GM04504 (cell line): ENCODE results near the gene SLC66A1.
A peak's percentile ranks its signal among the peaks of the same experiment; 100 is the strongest.

Experiments
- DNase-seq: peaks from one replicate; pipeline ENCODE4 v3.0.0-alpha.2; 2012; ENCODE audit warnings: low read depth

The SLC66A1 gene

GRCh38 chr1:19325368-19325957 lies 13.3 kb downstream of the SLC66A1 start:
- no peak for DNase-seq

DNA sequence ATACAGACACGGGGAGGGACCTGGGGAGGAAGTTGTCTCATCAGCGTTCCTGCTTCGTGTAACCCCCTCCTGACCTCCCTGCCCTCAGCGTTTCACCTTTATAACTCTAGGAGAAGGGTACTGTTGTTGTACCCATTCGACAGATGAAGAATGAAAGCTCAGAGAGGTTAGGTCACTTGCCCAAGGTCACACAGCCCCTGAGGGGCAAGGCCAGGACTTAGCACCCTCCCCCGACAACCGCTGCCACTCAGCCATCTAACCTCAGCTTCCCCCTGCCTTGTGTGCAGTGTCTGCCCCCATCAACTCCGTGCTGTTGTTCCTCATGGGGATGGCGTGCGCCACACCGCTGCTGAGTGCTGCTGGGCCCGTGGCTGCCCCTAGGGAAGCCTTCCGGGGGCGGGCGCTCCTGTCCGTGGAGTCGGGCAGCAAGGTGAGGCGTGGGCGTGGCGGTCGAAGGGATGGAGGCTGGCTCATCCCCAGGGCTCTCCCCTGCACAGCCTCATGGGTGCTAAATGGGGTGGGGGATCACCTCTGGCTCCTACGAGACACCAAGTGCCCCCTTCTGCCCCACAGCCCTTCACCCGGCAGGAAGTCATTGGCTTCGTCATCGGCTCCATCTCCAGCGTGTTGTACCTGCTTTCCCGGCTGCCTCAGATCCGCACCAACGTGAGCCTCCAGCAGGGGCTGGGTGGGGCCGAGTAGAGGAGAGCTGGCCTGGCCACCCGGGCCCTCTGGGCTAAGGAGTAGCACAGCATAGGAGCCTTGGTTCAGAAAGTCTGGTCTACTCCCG lies 14.0 kb downstream of the SLC66A1 start:
- DNase-seq: no peak

- DNase-seq: no peak
Observed at GRCh38 chr1:19326748-19327065, 14.6 kb downstream of the SLC66A1 start.

- DNase-seq: no peak
Observed at GRCh38 chr1:19327301-19327700, 15.2 kb downstream of the SLC66A1 start.

GRCh38 chr1:19327736-19328135 lies 15.6 kb downstream of the SLC66A1 start:
- DNase-seq: no peak

GRCh38 chr1:19328486-19328885 lies 16.4 kb downstream of the SLC66A1 start:
- no peak for DNase-seq

GRCh38 chr1:19329188-19329587 lies 17.1 kb downstream of the SLC66A1 start:
- DNase-seq: no peak

GRCh38 chr1:19329611-19330010 lies 17.5 kb downstream of the SLC66A1 start:
- DNase-seq: no peak

DNA sequence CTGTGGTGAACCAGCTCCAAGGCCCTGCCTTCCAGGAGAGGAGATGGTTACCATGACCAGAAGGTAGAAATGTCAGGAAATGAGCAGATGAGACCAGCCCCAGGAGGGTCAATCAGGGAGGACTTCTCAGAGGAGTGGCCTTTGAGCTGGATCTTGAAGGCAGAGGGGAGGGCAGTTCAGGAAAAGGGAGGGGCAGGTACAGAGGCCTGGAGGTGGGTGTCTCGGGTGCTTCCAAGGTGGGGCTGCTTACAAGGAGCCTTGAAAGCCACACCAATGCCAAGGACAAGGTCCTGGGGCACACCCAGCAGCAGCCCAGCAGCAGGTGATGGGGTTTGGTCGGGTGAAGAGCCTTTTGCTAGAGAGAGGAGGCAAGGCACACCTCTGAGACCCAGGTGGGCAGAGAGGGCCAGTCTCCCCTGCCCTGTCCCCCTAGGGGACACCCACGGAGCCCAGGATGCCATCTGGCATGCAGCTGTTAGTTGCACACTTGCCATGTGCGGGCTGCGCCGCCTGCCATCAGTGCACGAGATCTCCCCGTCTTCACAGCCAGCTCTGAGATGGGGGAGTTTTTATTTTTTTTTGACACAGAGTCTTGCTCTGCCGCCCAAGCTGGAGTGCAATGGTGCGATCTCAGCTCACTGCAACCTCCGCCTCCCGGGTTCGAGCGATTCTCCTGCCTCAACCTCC lies 18.5 kb downstream of the SLC66A1 start:
- DNase-seq: no peak

- no peak for DNase-seq
Observed at GRCh38 chr1:19331262-19331878, 19.2 kb downstream of the SLC66A1 start.

GRCh38 chr1:19332832-19333231 lies 20.7 kb downstream of the SLC66A1 start:
- DNase-seq: no peak

DNA sequence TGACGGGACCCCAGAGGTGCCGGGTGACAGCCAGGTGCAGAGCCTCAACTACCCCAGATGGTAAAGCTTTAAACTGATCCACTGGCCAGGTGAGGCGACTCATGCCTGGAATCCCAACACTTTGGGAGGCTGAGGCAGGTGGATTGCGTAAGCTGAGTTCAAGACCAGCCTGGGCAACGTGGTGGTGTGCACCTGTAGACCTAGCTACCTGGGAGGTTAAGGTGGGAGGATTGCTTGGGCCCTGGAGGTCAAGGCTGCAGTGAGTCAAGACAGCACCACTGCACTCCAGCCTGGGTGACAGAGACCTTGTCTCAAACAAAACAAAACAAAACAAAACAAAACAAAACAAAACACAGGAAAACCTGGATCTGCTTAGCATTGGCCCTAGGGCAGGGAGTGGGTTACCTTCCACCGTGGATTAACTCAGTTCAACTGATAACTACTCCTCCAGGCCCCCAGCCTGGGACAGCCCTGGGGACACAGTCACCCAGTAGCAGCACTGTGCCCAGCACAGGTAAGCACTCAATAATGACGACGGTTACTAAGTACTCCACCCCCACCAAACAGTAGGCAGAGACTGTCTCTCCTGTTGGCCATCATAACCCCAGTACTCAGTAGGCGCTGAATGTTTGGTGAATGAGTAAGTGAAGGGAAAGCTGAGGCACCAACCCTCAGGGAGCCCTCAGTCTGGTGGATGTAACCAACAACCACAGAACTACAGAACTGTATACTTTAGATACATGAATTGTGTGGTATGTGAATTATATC lies 21.6 kb downstream of the SLC66A1 start:
- no peak for DNase-seq

DNA sequence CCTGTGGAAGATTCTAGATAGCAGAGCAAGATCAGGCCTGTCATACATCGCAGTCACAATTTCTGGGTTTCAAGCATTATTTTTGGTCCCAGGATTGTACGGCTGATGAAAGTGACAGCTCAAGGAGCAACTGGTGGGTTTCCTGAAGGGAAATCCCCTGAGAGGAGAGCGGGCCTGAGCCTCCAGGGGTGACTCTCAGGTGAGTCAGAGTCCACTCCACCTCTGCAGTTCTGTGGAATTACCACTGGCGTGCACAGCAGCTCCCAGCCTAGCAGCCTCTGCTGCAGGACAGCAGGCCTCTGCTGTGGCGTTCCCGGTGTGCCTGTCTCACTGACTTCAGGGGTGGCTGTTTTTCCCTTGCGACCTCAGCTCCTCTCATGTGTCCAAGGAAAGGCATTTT lies 24.4 kb downstream of the SLC66A1 start:
- DNase-seq: no peak

DNA sequence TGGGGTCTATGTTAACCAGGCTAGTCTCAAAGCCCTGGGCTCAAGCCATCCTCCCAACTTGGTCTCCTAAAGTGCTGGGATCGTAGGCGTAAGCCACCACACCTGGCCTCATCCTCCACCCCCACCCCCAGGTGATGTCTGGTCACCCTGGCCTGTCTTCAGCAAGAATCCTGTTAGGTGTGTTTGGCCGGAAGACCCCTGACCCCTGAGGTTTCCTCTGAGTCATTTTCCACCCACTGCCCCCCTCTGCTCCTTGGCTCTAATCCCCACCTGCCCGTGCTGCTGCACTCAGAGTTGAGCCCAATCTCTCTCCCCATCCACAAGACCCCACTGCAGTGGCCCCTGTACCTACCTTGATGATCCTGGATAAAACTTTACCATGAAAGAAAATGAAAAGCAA lies 25.2 kb downstream of the SLC66A1 start:
- no peak for DNase-seq

- no peak for DNase-seq
Observed at GRCh38 chr1:19338323-19338762, 26.2 kb downstream of the SLC66A1 start.

DNA sequence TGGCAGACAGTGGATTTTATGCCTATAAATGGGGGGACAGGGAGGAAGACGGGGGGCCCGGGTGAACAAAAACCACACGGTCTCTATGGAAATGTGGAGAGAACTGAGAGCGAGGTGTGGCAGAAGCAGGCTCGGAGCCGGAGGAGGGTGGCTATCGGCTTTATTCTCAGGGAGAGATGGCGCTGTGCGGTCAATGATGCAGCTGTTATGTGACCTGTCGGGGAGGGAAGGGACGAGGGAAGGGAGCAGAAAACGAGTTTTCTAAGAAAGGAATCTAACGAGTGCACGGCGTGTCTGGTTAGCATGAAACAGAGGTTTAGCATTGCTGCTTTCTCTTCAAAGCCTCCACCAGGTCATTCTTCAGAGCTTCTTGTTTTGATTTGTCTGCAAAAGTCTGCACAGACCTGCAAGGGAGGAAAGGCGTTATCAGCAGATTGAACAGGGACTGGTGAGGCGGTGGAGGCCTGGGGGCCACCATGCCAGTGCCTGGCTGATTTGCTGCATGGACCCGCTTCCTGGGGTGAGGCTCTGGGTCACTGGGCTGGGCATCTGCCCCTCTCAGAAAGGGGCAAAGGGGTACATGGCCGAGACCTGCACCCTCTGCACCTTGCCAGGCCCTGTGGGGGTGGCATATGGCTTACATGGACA lies 27.2 kb downstream of the SLC66A1 start:
- no peak for DNase-seq

GRCh38 chr1:19340387-19340937 lies 28.3 kb downstream of the SLC66A1 start:
- DNase-seq: no peak

- DNase-seq: peak; percentile 44
Observed at GRCh38 chr1:19341201-19342061, 29.3 kb downstream of the SLC66A1 start.

DNA sequence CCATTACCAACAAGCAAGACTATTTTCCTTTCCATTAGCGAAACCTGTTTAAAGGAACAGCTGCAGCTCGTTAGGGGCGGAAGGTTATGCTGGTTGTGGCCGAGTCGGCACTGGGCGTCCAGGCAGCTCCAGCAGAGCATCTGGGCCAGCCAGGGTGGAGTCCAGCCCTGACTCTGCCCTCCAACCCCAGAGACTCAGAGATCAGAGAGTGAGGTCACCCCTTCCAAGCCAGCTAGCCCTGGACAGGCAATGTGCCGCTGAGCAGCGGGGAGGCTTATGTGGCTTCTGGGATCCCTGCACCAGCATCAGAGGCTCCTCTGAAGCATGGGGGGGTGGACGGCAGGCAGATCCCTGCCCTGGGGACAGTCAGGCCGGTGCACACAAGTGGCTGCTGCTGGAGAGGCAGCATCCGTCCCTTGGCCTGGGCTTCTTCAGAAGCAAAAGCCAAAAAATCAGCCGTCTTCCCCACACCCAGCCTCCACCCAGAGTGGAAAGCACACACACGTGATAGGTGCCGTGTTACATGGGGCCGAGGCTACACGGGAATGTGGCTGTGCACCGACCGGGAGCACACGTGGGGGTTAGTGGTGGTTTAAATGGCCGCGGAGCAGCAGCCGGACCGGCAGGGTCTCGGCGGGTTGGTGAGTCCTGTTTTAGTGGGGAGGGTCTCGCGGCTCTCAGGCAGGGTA lies 30.1 kb downstream of the SLC66A1 start:
- DNase-seq: peak; percentile 28
